ENCODE data around the gene DHX9. TPM values are rescaled to one million over a fixed set of nuclear protein-coding genes. Genes with fewer than 3 reads are reported as not detected.

The DHX9 gene
- 100 to 1,000 TPM; 136 to 273 TPM for total RNA-seq

GRCh38 chr1:182839209-182840066 lies at the start of gene DHX9:
Gene DHX9, plus strand, starts transcription at chr1:182839347. Its CDS starts 3,220 bp downstream, at chr1:182842567.
- Mint-ChIP-seq H3K27ac (peak within 1 kb of the TSS; percentile 97), H3K36me3 (ENCODE audit: low read depth) (peaks cover 56% of the 10 kb centered on the region), H3K4me1 (peaks cover 19% of the 10 kb centered on the region), H3K27me3 (no peaks in the 10 kb centered on the region), H3K4me3 (peak within 1 kb of the TSS; percentile 98), H3K9me3 (no peaks in the 10 kb centered on the region)
- peak; percentile 83 for ATAC-seq (replicated peaks)

- Mint-ChIP-seq H3K9me3 (no peaks in the 10 kb centered on the region), H3K27ac (no peak overlapping the region), H3K27me3 (no peaks in the 10 kb centered on the region), H3K4me3 (no peak overlapping the region), H3K36me3 (ENCODE audit: low read depth) (no peaks in the 10 kb centered on the region), H3K4me1 (no peaks in the 10 kb centered on the region)
- ATAC-seq (replicated peaks), result no peak
Measured at GRCh38 chr1:182791281-182792179, 47.6 kb upstream of the DHX9 start.

GRCh38 chr1:182794091-182794490 lies 45.1 kb upstream of the DHX9 start:
- no peak for ATAC-seq (replicated peaks)

GRCh38 chr1:182794676-182795201 lies 44.4 kb upstream of the DHX9 start:
- no peak overlapping the region for H3K4me3 Mint-ChIP-seq
- no peak for ATAC-seq (replicated peaks)
- H3K27ac Mint-ChIP-seq, result no peak overlapping the region
- H3K36me3 Mint-ChIP-seq (ENCODE audit: low read depth), result no peaks in the 10 kb centered on the region
- H3K9me3 Mint-ChIP-seq, result no peaks in the 10 kb centered on the region
- H3K4me1 Mint-ChIP-seq, result no peaks in the 10 kb centered on the region
- H3K27me3 Mint-ChIP-seq, result no peaks in the 10 kb centered on the region

More at GRCh38 chr1:182794091-182794490, 45.1 kb upstream of the DHX9 start:
- Mint-ChIP-seq H3K9me3 (no peaks in the 10 kb centered on the region), H3K4me3 (no peak overlapping the region), H3K4me1 (no peaks in the 10 kb centered on the region), H3K27ac (no peak overlapping the region), H3K36me3 (ENCODE audit: low read depth) (no peaks in the 10 kb centered on the region), H3K27me3 (no peaks in the 10 kb centered on the region)

- no peak for ATAC-seq (replicated peaks)
- Mint-ChIP-seq H3K27me3 (no peaks in the 10 kb centered on the region), H3K4me3 (no peak overlapping the region), H3K36me3 (ENCODE audit: low read depth) (no peaks in the 10 kb centered on the region), H3K9me3 (no peaks in the 10 kb centered on the region), H3K27ac (no peak overlapping the region), H3K4me1 (no peaks in the 10 kb centered on the region)
Measured at GRCh38 chr1:182795563-182796228, 43.5 kb upstream of the DHX9 start.

GRCh38 chr1:182802006-182802803 lies 36.9 kb upstream of the DHX9 start:
- H3K27ac Mint-ChIP-seq, result no peak overlapping the region
- peaks cover 8% of the 10 kb centered on the region for H3K36me3 Mint-ChIP-seq (ENCODE audit: low read depth)
- no peak for ATAC-seq (replicated peaks)
- no peaks in the 10 kb centered on the region for H3K9me3 Mint-ChIP-seq
- no peaks in the 10 kb centered on the region for H3K4me1 Mint-ChIP-seq
- H3K27me3 Mint-ChIP-seq, result no peaks in the 10 kb centered on the region
- H3K4me3 Mint-ChIP-seq, result no peak overlapping the region

GRCh38 chr1:182803846-182804245 lies 35.3 kb upstream of the DHX9 start:
- no peaks in the 10 kb centered on the region for H3K4me1 Mint-ChIP-seq
- no peak for ATAC-seq (replicated peaks)
- no peak overlapping the region for H3K27ac Mint-ChIP-seq

GRCh38 chr1:182806015-182806678 lies 33.0 kb upstream of the DHX9 start:
- H3K4me1 Mint-ChIP-seq, result no peaks in the 10 kb centered on the region
- H3K36me3 Mint-ChIP-seq (ENCODE audit: low read depth), result peaks cover 9% of the 10 kb centered on the region
- no peaks in the 10 kb centered on the region for H3K9me3 Mint-ChIP-seq
- no peaks in the 10 kb centered on the region for H3K27me3 Mint-ChIP-seq
- no peak for ATAC-seq (replicated peaks)
- no peak overlapping the region for H3K4me3 Mint-ChIP-seq
- no peak overlapping the region for H3K27ac Mint-ChIP-seq

More at GRCh38 chr1:182803846-182804245, 35.3 kb upstream of the DHX9 start:
- no peaks in the 10 kb centered on the region for H3K27me3 Mint-ChIP-seq
- H3K9me3 Mint-ChIP-seq, result no peaks in the 10 kb centered on the region
- H3K36me3 Mint-ChIP-seq (ENCODE audit: low read depth), result peaks cover 9% of the 10 kb centered on the region
- no peak overlapping the region for H3K4me3 Mint-ChIP-seq

- no peak for ATAC-seq (replicated peaks)
- Mint-ChIP-seq H3K4me3 (no peak overlapping the region), H3K4me1 (no peaks in the 10 kb centered on the region), H3K27ac (no peak overlapping the region), H3K36me3 (ENCODE audit: low read depth) (peaks cover 9% of the 10 kb centered on the region), H3K9me3 (no peaks in the 10 kb centered on the region), H3K27me3 (no peaks in the 10 kb centered on the region)
Measured at GRCh38 chr1:182807907-182808306, 31.2 kb upstream of the DHX9 start.

GRCh38 chr1:182809414-182809957 lies 29.7 kb upstream of the DHX9 start:
- no peaks in the 10 kb centered on the region for H3K9me3 Mint-ChIP-seq
- no peak for ATAC-seq (replicated peaks)
- H3K36me3 Mint-ChIP-seq (ENCODE audit: low read depth), result peaks cover 9% of the 10 kb centered on the region
- H3K4me1 Mint-ChIP-seq, result no peaks in the 10 kb centered on the region
- H3K27me3 Mint-ChIP-seq, result no peaks in the 10 kb centered on the region
- no peak overlapping the region for H3K4me3 Mint-ChIP-seq
- H3K27ac Mint-ChIP-seq, result no peak overlapping the region

- ATAC-seq (replicated peaks), result no peak
- H3K36me3 Mint-ChIP-seq (ENCODE audit: low read depth), result peaks cover 10% of the 10 kb centered on the region
- no peaks in the 10 kb centered on the region for H3K9me3 Mint-ChIP-seq
- H3K4me1 Mint-ChIP-seq, result no peaks in the 10 kb centered on the region
- no peaks in the 10 kb centered on the region for H3K27me3 Mint-ChIP-seq
- H3K27ac Mint-ChIP-seq, result no peak overlapping the region
- H3K4me3 Mint-ChIP-seq, result no peak overlapping the region
Measured at GRCh38 chr1:182811975-182812722, 27.0 kb upstream of the DHX9 start.

GRCh38 chr1:182816863-182817262 lies 22.3 kb upstream of the DHX9 start:
- Mint-ChIP-seq H3K4me1 (no peaks in the 10 kb centered on the region), H3K9me3 (no peaks in the 10 kb centered on the region), H3K36me3 (ENCODE audit: low read depth) (peaks cover 24% of the 10 kb centered on the region), H3K27me3 (no peaks in the 10 kb centered on the region), H3K27ac (no peak overlapping the region), H3K4me3 (no peak overlapping the region)
- no peak for ATAC-seq (replicated peaks)
